ENCODE measurements around the gene ITGAV. TPM values are rescaled to one million over a fixed set of nuclear protein-coding genes. Genes with fewer than 3 reads are reported as not detected.

The ITGAV gene
- total RNA-seq, 5 donors from 2014 or later (not counting 1 experiment from before 2014, with no cell fraction given): 5.8 to 9.5 (median 5.9) TPM

DNA sequence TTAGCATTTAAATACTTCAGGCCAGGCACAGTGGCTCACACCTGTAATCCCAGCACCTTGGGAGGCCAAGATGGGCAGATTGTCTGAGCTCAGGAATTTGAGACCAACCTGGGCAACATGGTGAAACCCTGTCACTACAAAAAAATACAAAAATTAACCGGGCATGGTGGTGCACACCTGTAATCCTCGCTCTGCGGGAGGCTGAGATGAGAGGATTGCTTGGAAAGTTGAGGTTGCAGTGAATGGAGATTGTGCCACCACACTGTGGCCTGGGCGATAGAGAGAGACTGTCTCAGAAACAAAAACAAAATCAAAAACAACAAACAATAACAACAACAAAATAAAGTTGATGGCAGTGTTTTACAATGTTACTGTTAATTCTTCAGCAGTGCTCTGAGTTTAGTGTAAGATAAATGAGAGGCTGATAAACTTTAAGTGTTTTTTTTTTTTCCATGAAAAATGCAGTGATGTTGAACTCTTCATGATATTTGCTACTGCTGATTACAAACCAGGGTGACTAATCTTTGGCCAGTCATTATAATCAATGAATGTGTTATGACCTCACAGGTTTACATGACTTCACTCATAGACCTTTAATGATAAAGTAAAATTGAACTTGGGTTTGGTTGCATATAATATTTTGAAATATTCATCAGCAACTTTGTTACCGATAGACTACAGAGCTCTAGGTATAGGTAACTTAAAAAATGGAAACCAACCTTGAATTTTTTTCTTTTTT is 2.5 kb downstream of the ITGAV start:
- no peaks in the 10 kb centered on the region for H3K27me3 Mint-ChIP-seq
- WGBS (ENCODE audit: insufficient coverage): no CpG with 5 or more reads among the region's 5 CpGs
- Histone ChIP-seq H3K27ac (ENCODE audit: low read length) (no peak overlapping the region), H3K9me3 (no peaks in the 10 kb centered on the region), H3K4me3 (ENCODE audit: control insufficient read depth in 1 of 2, extremely low read depth in 1 of 2, low read length in 1 of 2) (no peak overlapping the region), H3K36me3 (ENCODE audit: control insufficient read depth in 2 of 2, extremely low read depth in 1 of 2, insufficient read depth in 1 of 2, low read length in 1 of 2) (no peaks in the 10 kb centered on the region), H3K4me1 (ENCODE audit: control insufficient read depth in 1 of 2, extremely low read depth in 1 of 2, insufficient read depth in 2 of 2, low read length in 2 of 2) (peaks cover 8 to 12% of the 10 kb centered on the region in 2 experiments), H3K27me3 (replicated peaks in 1 of 2; ENCODE audit: control insufficient read depth in 2 of 2, extremely low read depth in 1 of 2, insufficient read depth in 2 of 2, low read length in 1 of 2) (no peaks in the 10 kb centered on the region)
- ATAC-seq (replicated peaks in 1 of 4) (no peak), DNase-seq (no peak)
- H3K9me3 Mint-ChIP-seq: no peaks in the 10 kb centered on the region
- no peaks in the 10 kb centered on the region for H3K36me3 Mint-ChIP-seq
- CTCF ChIA-PET: no interaction called here
- peak overlapping the region; percentile 10 to 18 for H3K27ac Mint-ChIP-seq
- peaks cover 19 to 41% (median 39%) of the 10 kb centered on the region in 3 donors for H3K4me1 Mint-ChIP-seq
- no peak overlapping the region for H3K4me3 Mint-ChIP-seq
- POLR2A ChIA-PET: no interaction called here

- Mint-ChIP-seq H3K4me3 (no peak overlapping the region), H3K27me3 (no peaks in the 10 kb centered on the region), H3K27ac (no peak overlapping the region), H3K36me3 (no peaks in the 10 kb centered on the region), H3K9me3 (no peaks in the 10 kb centered on the region), H3K4me1 (peaks cover 19 to 41% (median 39%) of the 10 kb centered on the region in 3 donors)
- CTCF ChIA-PET: no interaction called here
- no peaks in the 10 kb centered on the region for H3K27me3 ChIP-seq (replicated peaks in 1 of 2; ENCODE audit: control insufficient read depth in 2 of 2, extremely low read depth in 1 of 2, insufficient read depth in 2 of 2, low read length in 1 of 2)
- H3K36me3 ChIP-seq (ENCODE audit: control insufficient read depth in 2 of 2, extremely low read depth in 1 of 2, insufficient read depth in 1 of 2, low read length in 1 of 2): no peaks in the 10 kb centered on the region
- POLR2A ChIA-PET: no interaction called here
- no peak overlapping the region for H3K27ac ChIP-seq (ENCODE audit: low read length)
- no peak for DNase-seq
- no CpG with 5 or more reads among the region's 3 CpGs for WGBS (ENCODE audit: insufficient coverage)
- no peak overlapping the region for H3K4me3 ChIP-seq (ENCODE audit: control insufficient read depth in 1 of 2, extremely low read depth in 1 of 2, low read length in 1 of 2)
- no peak for ATAC-seq (replicated peaks in 1 of 4)
- H3K4me1 ChIP-seq (ENCODE audit: control insufficient read depth in 1 of 2, extremely low read depth in 1 of 2, insufficient read depth in 2 of 2, low read length in 2 of 2): peaks cover 8 to 10% of the 10 kb centered on the region in 2 experiments
- no peaks in the 10 kb centered on the region for H3K9me3 ChIP-seq
These were observed 3.7 kb downstream of the ITGAV start for GRCh38 chr2:186593523-186593922.

- Mint-ChIP-seq H3K27ac (no peak overlapping the region), H3K9me3 (no peaks in the 10 kb centered on the region), H3K27me3 (no peaks in the 10 kb centered on the region), H3K36me3 (no peaks in the 10 kb centered on the region), H3K4me1 (peaks cover 15 to 37% (median 37%) of the 10 kb centered on the region in 3 donors), H3K4me3 (no peak overlapping the region)
- H3K36me3 ChIP-seq (ENCODE audit: control insufficient read depth in 2 of 2, extremely low read depth in 1 of 2, insufficient read depth in 1 of 2, low read length in 1 of 2): no peaks in the 10 kb centered on the region
- POLR2A ChIA-PET: no interaction called here
- CTCF ChIA-PET: no interaction called here
- no peaks in the 10 kb centered on the region for H3K9me3 ChIP-seq
- peaks cover 3 to 4% of the 10 kb centered on the region in 2 experiments for H3K4me1 ChIP-seq (ENCODE audit: control insufficient read depth in 1 of 2, extremely low read depth in 1 of 2, insufficient read depth in 2 of 2, low read length in 2 of 2)
- no peak for DNase-seq
- no peaks in the 10 kb centered on the region for H3K27me3 ChIP-seq (replicated peaks in 1 of 2; ENCODE audit: control insufficient read depth in 2 of 2, extremely low read depth in 1 of 2, insufficient read depth in 2 of 2, low read length in 1 of 2)
- no peak for ATAC-seq (replicated peaks in 1 of 4)
- no peak overlapping the region for H3K4me3 ChIP-seq (ENCODE audit: control insufficient read depth in 1 of 2, extremely low read depth in 1 of 2, low read length in 1 of 2)
- 81% methylated on average over 2 of the region's 4 CpGs for WGBS (ENCODE audit: insufficient coverage)
- no peak overlapping the region for H3K27ac ChIP-seq (ENCODE audit: low read length)
These were observed 4.3 kb downstream of the ITGAV start for GRCh38 chr2:186594001-186594722.

- H3K4me3 ChIP-seq (ENCODE audit: control insufficient read depth in 1 of 2, extremely low read depth in 1 of 2, low read length in 1 of 2): no peak overlapping the region
- H3K4me3 Mint-ChIP-seq: no peak overlapping the region
- H3K27me3 Mint-ChIP-seq: no peaks in the 10 kb centered on the region
- ChIA-PET POLR2A (no interaction called here), CTCF (no interaction called here)
- H3K36me3 ChIP-seq (ENCODE audit: control insufficient read depth in 2 of 2, extremely low read depth in 1 of 2, insufficient read depth in 1 of 2, low read length in 1 of 2): no peaks in the 10 kb centered on the region
- no peaks in the 10 kb centered on the region for H3K9me3 Mint-ChIP-seq
- peaks cover 12 to 34% (median 34%) of the 10 kb centered on the region in 3 donors for H3K4me1 Mint-ChIP-seq
- peak overlapping the region in 1 of 2 donors; percentile 9 for H3K27ac Mint-ChIP-seq
- no peak overlapping the region for H3K27ac ChIP-seq (ENCODE audit: low read length)
- H3K9me3 ChIP-seq: no peaks in the 10 kb centered on the region
- no peaks in the 10 kb centered on the region for H3K27me3 ChIP-seq (replicated peaks in 1 of 2; ENCODE audit: control insufficient read depth in 2 of 2, extremely low read depth in 1 of 2, insufficient read depth in 2 of 2, low read length in 1 of 2)
- WGBS (ENCODE audit: insufficient coverage): 100% methylated on average over 1 of the region's 2 CpGs
- ATAC-seq (replicated peaks in 1 of 4) (no peak), DNase-seq (no peak)
- H3K36me3 Mint-ChIP-seq: peaks cover 3% of the 10 kb centered on the region
- peaks cover 0 to 4% of the 10 kb centered on the region in 2 experiments for H3K4me1 ChIP-seq (ENCODE audit: control insufficient read depth in 1 of 2, extremely low read depth in 1 of 2, insufficient read depth in 2 of 2, low read length in 2 of 2)
These were observed 5.4 kb downstream of the ITGAV start for GRCh38 chr2:186595219-186595618.

GRCh38 chr2:186599186-186599778 is 9.4 kb downstream of the ITGAV start:
- Mint-ChIP-seq H3K4me3 (no peak overlapping the region), H3K36me3 (peaks cover 10% of the 10 kb centered on the region), H3K4me1 (peaks cover 0 to 9% (median 7%) of the 10 kb centered on the region in 3 donors), H3K27me3 (no peaks in the 10 kb centered on the region), H3K9me3 (no peaks in the 10 kb centered on the region), H3K27ac (no peak overlapping the region)
- no peaks in the 10 kb centered on the region for H3K9me3 ChIP-seq
- CTCF ChIA-PET: no interaction called here
- DNase-seq: no peak
- H3K4me1 ChIP-seq (ENCODE audit: control insufficient read depth in 1 of 2, extremely low read depth in 1 of 2, insufficient read depth in 2 of 2, low read length in 2 of 2): no peaks in the 10 kb centered on the region
- no CpG with 5 or more reads among the region's 3 CpGs for WGBS (ENCODE audit: insufficient coverage)
- POLR2A ChIA-PET: no interaction called here
- ATAC-seq (replicated peaks in 1 of 4): no peak
- H3K4me3 ChIP-seq (ENCODE audit: control insufficient read depth in 1 of 2, extremely low read depth in 1 of 2, low read length in 1 of 2): no peak overlapping the region
- H3K27ac ChIP-seq (ENCODE audit: low read length): no peak overlapping the region
- no peaks in the 10 kb centered on the region for H3K27me3 ChIP-seq (replicated peaks in 1 of 2; ENCODE audit: control insufficient read depth in 2 of 2, extremely low read depth in 1 of 2, insufficient read depth in 2 of 2, low read length in 1 of 2)
- no peaks in the 10 kb centered on the region for H3K36me3 ChIP-seq (ENCODE audit: control insufficient read depth in 2 of 2, extremely low read depth in 1 of 2, insufficient read depth in 1 of 2, low read length in 1 of 2)

DNA sequence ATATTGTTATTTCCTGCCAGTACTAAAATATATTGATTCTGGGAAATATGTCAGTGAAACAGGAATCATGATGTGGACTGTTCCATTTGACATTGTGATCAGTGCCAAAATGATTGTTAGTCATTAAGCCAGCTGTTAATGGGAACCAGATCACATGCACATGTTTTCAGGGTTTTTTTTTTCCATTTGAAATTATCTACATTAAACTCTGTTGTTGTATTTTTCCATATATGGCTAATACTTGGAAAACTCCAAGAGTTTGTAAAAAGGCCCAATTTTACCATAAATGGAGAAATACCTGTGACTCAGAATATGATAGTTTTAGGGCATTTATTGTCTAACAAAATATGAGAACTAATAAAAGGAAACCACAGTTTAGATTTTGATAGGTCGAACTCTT is 13.4 kb downstream of the ITGAV start:
- DNase-seq (no peak), ATAC-seq (replicated peaks in 1 of 4) (no peak)
- no peak overlapping the region for H3K4me3 ChIP-seq (ENCODE audit: control insufficient read depth in 1 of 2, extremely low read depth in 1 of 2, low read length in 1 of 2)
- CTCF ChIA-PET: no interaction called here
- Mint-ChIP-seq H3K4me1 (peaks cover 0 to 2% (median 0%) of the 10 kb centered on the region in 3 donors), H3K27me3 (no peaks in the 10 kb centered on the region), H3K36me3 (peaks cover 31% of the 10 kb centered on the region), H3K27ac (no peak overlapping the region), H3K4me3 (no peak overlapping the region), H3K9me3 (no peaks in the 10 kb centered on the region)
- H3K9me3 ChIP-seq: no peaks in the 10 kb centered on the region
- H3K27me3 ChIP-seq (replicated peaks in 1 of 2; ENCODE audit: control insufficient read depth in 2 of 2, extremely low read depth in 1 of 2, insufficient read depth in 2 of 2, low read length in 1 of 2): no peaks in the 10 kb centered on the region
- H3K27ac ChIP-seq (ENCODE audit: low read length): no peak overlapping the region
- H3K36me3 ChIP-seq (ENCODE audit: control insufficient read depth in 2 of 2, extremely low read depth in 1 of 2, insufficient read depth in 1 of 2, low read length in 1 of 2): peaks cover 0 to 6% of the 10 kb centered on the region in 2 donors
- H3K4me1 ChIP-seq (ENCODE audit: control insufficient read depth in 1 of 2, extremely low read depth in 1 of 2, insufficient read depth in 2 of 2, low read length in 2 of 2): no peaks in the 10 kb centered on the region
- POLR2A ChIA-PET: no interaction called here
- WGBS (ENCODE audit: insufficient coverage): no CpG with 5 or more reads among the region's 1 CpG
